Vagina (tissue), 2 donors: Measurements from ENCODE around the gene PIEZO2.

ENCODE experiments used
- POLR2A ChIP-seq, 2 donors: fragments of 450-650 bp; IDR thresholded peaks; one replicate each; pipeline ENCODE4 v1.6.1; 2017; ENCODE audit warnings: antibody characterized with exemption in 2 of 2, mild to moderate bottlenecking in 2 of 2, moderate library complexity in 2 of 2
- TF ChIP-seq, protein P1 (sequence below), 3 experiments: fragments of 450-650 bp in 2 of 3; fragments of 200-600 bp in 1 of 3; sonication (generic) in 1 of 3; IDR thresholded peaks; one replicate each; pipeline ENCODE4 v1.5.1; 2017 to 2019; ENCODE audit warnings: antibody characterized with exemption in 3 of 3, mild to moderate bottlenecking in 2 of 3, moderate library complexity in 2 of 3

GRCh38 chr18:10907749-10908148 is 241.6 kb downstream of the PIEZO2 start:
- TF ChIP-seq, protein P1, sequence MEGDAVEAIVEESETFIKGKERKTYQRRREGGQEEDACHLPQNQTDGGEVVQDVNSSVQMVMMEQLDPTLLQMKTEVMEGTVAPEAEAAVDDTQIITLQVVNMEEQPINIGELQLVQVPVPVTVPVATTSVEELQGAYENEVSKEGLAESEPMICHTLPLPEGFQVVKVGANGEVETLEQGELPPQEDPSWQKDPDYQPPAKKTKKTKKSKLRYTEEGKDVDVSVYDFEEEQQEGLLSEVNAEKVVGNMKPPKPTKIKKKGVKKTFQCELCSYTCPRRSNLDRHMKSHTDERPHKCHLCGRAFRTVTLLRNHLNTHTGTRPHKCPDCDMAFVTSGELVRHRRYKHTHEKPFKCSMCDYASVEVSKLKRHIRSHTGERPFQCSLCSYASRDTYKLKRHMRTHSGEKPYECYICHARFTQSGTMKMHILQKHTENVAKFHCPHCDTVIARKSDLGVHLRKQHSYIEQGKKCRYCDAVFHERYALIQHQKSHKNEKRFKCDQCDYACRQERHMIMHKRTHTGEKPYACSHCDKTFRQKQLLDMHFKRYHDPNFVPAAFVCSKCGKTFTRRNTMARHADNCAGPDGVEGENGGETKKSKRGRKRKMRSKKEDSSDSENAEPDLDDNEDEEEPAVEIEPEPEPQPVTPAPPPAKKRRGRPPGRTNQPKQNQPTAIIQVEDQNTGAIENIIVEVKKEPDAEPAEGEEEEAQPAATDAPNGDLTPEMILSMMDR (IDR thresholded peaks at IDR 0.05): no peak
- no peak for TF ChIP-seq POLR2A (IDR thresholded peaks at IDR 0.05)
